AG20443 (cell line): ENCODE data around the gene ZBTB43.
"Not testable (repeated sequence)": the region's sequence is repeated elsewhere in the genome, so short reads cannot be mapped to it uniquely, and the experiment has no call there.

ENCODE experiments used
- DNase-seq: peaks from one replicate; pipeline ENCODE4 v3.0.0; 2012; ENCODE audit warnings: low spot score, mixed read lengths

ZBTB43 gene

DNA sequence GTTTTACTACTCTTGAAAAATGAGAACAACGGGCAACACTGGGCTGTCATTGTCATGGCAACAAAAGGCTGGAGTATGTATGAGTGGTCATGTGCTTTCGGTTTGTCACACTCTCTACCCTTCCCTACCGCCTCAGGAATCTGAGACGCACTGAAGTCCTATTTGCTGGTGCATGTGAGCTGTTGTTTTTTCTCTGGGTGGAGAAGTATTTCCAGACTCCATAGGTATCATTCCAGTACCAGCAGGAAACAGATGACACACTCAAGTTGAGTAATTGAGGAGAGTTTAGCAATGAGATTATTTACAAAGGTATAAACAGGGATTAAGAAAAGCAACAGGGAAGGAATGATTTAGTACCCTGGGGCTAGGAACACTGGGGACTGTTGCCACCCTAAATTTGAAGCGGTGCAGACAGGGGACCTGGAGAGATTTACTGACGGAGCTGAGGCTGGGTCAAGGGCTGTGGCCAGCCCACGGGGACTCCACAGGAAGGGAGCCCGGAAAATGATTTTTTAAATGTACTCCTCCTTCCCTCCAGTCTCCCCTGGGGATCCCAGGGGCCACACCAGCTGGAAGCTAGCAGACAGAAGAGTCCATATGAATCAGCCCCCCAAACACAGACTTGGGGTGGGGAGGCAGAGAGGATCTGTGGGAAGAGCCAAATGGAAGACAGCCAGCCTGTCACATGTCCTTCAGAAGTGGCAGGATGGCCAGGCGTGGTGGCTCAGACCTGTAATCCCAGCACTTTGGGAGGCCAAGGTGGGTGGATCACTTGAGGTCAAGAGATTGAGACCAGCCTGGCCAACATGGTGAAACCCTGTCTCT is 13.2 kb upstream of the ZBTB43 start:
- DNase-seq, result peak; percentile 71

DNA sequence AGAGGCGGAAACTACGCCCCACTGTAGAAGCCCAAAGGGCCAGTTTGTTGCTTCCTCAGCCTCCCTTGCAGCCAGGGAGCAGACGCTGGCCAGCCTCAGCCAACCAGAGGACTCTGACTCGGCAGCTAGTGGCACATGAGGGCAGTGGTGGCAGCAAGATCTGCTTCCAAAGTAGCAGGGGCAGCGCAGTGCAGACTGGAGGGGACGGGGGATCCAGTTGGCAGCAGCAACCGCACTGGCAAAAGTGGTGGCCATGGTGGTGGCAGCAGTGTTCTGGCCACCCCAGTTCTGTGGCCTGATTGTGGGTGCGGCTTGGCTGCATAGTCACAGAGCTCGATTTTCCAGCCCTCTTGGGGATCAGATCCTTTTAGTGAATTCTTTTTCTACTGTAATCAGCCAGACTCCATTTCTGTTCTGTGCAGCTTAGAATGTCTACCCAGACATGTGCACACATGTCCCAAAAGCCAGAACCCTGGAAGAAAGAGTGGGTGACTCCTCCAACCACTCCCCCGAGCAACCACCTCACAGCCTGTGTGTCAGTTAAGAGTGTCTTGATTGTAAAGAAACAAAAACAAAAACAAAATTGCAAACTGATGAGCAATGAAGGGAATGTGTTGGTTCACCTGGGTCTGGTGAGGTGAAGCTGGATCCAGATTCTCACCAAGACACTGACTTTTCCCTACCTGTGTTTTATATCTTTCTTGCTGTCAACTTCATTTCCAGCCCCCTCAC is 11.0 kb upstream of the ZBTB43 start:
- no peak for DNase-seq

DNA sequence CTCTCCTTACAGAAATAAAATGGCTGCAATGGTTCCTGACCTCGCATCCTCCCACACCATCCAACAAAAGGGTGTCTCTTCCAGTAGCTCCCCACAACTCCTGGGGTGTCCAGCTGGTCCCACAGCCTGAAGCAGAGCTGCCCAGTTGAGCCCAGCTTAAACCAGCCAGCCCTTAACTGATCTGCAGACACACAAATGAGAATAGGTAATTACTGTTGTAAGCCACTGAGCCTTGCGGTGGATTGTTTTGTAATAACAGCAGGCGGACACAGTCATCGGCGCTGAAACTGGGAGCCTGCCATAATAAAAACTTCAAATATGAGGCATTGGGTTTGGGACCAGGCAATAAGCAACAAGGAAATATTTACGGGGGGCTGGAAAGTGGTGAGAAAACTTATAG is 10.4 kb upstream of the ZBTB43 start:
- no peak for DNase-seq

DNA sequence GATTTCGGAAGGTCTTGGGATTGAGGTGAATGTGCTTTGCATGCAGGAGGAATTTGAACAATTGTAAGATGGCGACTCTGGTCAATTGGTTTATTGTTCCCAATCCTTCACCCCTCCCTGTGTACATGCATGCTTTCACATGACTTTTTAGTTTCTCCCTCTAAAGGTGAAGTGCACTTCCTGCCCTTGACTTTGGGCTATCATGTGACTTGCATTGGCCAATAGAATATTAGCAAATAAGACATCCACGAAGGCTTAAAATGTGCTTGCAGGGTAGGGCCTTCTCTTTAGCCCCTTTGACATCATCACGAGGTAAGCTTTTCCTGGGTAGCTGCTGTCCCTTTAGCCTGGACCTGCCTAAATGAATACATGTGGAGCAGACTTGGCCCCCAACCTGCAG is 8.1 kb upstream of the ZBTB43 start:
- DNase-seq, result no peak

DNA sequence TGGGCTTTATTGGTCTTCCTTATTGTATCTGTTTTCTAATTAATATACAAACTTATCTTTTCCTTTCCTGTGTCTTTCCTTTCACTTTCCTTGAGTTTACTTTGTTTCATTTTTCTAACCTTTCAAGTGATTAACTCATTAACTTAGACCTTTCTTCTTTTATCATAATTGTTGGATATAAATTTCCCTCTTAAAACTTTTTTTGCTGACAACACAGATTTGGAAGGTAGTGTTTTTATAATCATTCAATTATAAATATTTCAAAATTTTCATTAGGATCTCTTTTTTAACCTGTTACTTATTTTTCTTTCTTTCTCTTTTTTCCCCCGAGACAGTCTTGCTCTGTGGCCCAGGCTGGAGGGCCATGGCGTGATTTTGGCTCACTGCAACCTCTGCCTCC is 6.9 kb upstream of the ZBTB43 start:
- DNase-seq, result no peak

DNA sequence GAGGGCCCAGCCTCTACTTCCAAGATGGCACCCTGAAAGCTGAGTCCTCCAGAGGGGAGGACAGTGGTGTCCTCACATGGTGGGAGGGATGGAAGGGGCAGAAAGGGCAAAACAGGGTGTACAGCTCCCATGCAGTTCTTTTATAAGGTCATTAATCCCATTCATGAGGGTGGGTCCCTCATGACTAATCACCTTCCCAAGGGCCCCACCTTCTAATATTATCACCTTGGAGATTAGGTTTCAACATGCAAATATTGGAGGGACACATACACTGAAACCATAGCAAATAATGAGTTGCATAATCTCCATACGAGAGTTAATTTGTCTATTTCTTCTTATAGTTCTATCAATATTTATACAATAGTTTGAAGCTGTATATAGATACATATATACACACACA is 5.8 kb upstream of the ZBTB43 start:
- no peak for DNase-seq

DNA sequence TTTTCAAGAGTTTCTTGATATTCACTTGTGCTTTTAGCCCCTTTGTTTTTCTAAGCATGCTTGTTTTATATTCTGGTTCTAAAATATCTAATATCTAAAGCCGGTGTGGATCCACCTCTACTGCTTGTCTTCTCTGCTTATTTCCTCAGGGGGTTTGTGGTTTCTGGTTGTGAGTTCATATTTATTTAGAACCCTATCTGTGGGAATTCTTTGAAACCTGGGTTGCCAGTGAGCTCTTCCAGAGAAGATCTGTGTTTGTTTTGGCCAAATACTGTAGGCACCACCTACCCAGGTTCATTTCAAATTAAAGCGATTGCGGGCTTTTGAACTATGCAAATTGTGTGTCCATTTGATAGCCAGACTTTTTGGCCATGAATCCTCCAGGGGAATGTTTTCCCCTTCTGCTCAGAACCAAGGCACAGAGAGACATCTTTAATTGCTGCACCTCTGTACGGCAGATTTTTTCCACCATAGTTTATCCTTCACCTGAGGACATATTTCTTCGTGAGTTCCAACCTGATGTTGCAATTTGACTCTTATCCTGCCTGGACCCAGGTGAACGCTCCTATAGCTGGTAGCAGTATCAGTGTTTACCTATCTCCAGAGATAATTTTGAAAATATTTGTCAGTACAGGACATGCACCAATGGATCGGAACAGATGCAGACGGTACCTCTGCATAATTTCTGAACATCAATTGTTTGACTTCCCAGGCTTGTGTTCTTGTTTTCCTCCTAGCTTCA is 2.4 kb upstream of the ZBTB43 start:
- no peak for DNase-seq

DNA sequence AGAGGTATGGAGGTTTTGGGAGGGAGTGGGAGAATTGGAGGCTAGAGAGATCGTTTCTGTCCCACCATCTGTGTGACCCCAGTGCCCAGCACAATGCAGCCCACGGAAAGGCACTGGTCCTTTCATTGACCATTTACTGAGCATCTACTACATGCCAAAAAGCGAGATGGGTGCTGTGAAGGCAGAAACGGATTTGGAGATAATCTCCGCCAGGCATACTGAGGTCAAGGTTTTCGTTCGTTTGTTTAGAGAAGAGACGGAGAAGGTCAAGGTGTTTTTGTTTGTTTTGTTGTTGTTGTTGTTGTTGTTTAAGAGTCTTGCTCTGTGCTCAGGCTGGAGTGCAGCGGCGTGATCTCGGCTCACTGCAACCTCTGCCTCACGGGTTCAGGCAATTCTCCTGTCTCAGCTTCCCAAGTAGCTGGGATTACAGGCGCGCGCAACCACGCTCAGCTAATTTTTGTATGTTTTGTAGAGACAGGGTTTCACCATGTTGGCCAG is 593 bp upstream of the ZBTB43 start:
- DNase-seq, result no peak

DNA sequence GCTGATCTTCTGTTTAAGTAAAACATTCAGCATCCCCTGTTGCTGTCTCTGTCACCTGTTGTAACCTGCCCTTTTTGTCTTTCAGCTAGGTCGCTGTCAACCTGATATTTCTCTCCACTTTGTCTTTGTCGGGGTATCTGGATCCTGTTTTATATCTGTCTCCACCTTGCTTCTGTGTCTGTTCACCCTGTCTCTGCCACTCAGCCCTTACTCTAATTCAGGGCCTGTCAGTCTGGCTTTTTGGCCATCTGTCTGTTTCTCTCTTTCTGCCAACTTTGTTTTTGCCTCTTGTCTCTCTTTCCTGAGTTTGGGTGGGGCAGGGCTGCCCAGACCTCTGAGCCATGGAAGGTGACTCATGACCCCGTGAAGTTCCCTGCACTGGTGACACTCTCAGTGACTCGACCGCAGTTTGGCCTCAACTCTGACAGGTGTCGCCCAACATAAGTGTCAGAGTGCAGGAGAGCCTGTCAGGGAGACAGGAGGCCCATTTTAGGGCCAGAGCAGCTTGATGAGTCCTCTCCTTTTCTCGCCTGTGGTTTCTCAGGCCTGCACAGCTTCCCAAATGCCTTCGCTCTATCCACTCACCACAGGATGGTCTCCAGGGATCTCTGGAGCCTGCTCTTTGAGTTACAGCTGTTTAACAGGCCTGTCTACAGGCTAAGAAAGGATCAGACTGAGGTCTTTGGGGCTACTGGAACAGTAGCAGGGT is 868 bp downstream of the ZBTB43 start:
- DNase-seq, result peak; percentile 62

DNA sequence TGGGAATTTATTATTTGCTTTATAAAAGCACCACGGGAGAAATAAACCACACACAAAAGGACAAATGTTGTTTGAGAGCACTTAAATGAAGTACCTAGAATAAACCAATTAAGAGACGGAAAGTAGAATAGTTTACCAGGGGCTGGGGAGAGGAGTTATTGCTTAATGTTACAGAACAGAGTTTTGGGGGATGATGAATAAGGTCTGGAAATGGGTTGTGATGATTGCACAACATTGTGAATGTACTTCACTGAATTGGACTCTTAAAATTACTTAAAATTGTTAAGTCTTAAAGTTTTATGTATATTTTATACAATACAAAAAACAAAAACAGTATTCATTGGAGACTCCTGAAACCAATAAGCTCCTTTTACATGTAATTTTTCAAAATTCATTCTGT is 1.5 kb downstream of the ZBTB43 start:
- no peak for DNase-seq

DNA sequence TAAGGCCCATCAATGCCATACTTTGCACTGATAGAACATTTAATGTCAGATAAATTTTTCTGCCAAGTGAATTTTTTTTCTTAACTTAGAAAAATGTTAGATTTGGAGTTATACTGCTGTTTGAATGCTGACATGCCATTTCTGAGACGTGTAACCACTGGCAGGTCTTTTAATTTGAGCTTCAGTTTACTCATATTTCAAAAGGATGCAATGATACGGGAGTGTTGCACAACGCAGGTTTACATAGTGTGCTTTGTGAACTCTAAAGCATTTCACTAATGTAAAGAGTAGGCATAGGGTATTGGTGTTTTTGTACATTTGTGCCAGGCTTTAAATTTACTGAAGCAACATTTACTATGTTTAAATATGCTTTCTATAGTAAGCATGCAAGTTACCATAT is 4.2 kb downstream of the ZBTB43 start:
- DNase-seq, result no peak

DNA sequence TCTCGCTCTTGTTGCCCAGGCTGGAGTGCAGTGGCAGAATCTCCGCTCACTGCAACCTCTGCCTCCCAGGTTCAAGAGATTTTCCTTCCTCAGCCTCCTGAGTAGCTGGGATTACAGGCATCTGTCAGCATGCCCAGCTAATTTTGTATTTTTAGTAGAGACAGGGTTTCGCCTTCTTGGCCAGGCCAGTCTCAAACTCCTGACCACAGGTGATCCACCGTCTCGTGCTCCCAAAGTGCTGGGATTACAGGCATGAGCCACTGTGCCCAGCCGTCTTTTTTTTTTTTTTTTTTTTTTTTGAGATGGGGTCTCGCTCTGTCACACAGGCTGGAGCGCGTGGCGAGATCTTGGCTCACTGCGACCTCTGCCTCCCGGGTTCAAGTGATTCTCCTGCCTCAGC is 5.4 kb downstream of the ZBTB43 start:
- not testable (repeated sequence) for DNase-seq

DNA sequence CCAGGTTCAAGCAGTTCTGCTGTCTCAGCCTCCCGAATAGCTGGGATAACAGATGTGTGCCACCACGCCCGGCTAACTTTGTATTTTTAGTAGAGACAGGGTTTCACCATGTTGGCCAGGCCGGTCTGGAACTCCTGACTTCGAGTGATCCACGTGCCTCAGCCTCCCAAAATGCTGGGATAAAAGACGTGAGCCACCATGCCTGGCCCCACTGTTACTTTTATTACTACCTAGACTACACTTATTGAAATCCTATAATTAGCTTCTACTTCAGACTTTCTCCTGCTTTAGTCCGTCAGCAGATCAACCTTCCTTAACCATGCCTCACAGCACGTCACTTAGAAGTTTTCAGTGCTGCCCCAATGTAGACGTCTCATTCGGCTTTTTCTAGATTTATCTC is 8.2 kb downstream of the ZBTB43 start:
- no peak for DNase-seq

DNA sequence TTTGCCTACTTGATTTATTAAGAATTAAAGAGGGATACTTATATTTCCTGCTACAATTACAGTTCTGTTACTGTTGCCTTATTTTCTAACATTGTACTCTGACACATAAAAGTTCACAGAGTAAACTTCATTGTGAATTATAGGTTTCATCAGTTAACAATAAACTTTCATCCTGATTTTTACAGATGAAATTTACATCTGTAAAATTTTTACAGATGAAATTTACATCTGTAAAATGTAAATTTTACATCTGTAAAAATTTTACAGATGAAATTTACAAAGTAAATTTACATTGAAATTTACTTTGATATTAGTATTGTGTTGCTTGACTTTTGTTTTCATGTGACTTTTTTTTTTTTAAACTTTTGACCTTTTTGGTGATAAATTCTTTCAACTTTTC is 9.3 kb downstream of the ZBTB43 start:
- no peak for DNase-seq

DNA sequence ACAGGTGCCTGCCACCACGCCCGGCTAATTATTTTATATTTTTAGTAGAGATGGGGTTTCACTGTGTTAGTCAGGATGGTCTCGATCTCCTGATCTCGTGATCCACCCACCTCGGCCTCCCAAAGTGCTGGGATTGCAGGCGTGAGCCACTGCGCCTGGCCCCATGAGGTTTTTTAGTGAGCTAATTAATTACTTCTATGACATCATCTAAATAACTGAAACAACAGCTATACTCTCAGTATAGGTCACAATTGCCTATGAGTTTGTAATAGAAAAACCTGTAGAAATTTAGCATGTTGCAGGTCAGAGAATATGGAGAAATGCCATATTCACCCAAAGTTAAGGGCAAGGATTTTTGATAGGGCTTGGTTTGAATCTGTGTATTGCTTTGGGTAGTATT is 12.8 kb downstream of the ZBTB43 start:
- DNase-seq, result not testable (repeated sequence)

DNA sequence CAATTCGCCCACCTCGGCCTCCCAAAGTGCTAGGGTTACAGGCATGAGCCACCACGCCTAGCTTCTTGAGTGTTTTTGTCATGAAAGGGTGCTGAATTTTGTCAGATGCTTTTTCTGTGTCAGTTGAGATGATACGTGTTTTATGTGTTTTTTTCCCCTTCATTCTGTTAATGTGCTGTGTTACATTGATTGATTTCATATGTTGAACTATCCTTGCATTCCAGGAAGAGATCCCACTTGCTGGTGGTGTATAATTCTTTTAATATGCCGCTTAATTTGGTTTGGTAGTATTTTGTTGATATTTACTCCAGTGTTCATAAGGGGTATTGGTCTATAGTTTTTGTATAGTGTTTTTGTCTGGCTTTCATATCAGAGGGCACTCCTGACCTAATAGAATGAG is 13.6 kb downstream of the ZBTB43 start:
- no peak for DNase-seq

DNA sequence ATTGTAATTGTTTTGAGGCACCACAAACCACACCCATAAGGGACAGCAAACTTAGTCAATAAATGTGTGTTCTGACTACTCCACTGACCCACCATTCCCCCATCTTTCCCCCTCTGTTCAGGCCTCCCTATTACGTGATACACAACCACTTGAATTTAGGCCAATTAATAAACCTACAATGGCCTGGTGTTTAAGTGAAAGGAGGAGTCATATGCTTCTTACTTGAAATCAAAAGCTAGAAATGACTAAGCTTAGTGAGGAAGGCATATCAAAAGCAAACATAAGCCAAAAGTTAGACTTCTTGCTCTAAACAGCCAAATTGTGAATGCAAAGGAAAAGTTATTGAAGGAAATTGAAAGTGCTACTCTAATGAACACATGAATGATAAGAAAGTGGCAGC is 14.6 kb downstream of the ZBTB43 start:
- DNase-seq, result no peak

DNA sequence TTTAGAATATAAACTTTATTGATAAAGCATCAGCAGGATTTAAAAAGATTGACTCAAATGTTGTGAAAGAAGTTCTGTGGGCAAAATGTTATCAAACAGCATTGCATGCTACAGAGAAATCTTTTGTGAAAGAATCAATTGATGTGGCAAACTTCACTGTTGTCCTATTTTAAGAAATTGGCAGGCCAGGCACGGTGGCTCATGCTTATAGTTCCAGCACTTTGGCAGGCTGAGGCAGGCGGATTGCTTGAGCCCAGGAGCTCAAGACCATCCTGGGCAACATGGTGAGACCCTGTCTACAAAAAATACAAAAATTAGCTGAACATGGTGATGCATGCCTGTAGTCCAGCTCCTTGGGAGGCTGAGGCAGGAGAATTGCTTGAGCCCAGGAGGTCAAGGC is 17.4 kb downstream of the ZBTB43 start:
- DNase-seq, result no peak

DNA sequence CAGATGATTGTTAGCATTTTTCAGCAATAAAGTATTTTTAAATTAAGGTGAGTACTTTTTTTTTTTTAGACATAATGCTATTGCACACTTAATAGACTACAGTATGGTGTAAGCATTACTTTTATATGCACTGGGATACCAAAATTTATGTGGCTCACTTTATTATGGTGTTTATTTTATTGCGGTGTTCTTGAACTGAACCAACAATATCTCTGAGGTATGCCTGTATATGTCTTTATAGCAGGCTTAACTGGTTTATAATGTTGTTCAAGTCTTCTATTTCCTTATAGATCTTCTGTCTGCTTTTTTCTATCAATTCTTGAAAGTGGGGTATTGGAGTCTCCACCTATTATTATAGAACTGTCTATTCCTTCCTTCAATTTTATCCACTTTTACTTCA is 18.0 kb downstream of the ZBTB43 start:
- no peak for DNase-seq

DNA sequence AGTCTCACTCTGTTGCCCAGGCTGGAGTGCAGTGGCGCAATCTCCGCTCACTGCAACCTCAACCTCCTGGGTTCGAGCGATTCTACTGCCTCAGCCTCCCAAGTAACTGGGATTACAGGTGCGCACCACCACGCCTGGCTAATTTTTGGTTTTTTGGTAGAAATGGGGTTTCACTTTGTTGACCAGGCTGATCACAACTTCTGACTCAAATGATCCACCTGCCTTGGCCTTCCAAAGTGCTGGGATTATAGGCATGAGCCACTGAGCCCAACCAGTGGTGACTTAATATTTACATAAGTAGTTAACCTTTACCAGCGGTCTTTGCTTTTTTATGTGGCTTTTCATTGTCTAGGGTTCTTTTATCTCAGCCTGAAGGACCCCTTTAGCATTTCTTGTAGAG is 19.2 kb downstream of the ZBTB43 start:
- not testable (repeated sequence) for DNase-seq

DNA sequence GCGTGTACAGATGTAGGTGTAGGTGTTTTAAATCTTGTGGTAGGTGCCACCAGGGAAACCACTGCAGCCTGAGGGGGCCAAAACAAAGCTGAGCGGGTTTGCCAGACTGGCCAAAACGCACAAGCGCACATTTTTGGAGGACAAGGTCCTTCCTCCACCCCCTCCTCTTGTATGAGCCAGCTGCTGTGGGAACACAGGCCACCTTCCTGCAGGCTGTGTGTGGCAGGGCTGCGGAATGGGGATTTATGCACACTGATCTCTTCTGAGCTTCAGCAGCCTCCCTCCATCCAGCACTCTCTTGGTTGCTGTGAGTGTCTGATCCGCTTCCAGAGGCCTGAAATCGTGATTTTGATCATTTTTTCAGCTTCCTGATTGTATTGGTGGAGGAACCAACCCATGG is 22.4 kb downstream of the ZBTB43 start:
- DNase-seq, result no peak

DNA sequence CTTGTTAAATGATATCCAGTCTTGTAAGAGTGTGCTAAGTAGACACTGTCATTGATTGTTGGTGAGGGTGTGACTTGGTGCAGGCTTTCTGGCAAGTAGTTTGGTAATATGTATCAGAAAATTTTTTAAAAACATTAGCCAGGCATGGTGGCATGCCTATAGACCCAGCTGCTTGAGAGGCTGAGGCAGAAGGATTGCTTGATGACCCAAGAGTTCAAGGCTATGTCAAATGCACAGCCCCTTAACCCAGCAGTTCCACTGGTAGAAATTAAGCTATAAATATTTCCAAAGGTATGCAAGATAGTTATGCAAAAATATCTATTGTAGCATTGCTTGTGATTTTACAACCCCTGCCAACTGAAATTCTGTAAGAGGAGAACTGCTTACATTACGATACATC is 24.2 kb downstream of the ZBTB43 start:
- no peak for DNase-seq
